NCI-H1436 (cell line): ENCODE measurements around the gene CD5L.

Experiments
- DNase-seq: peaks from one replicate; lab custom pipeline; 2025; lab: John Stamatoyannopoulos, UW

The CD5L gene

DNA sequence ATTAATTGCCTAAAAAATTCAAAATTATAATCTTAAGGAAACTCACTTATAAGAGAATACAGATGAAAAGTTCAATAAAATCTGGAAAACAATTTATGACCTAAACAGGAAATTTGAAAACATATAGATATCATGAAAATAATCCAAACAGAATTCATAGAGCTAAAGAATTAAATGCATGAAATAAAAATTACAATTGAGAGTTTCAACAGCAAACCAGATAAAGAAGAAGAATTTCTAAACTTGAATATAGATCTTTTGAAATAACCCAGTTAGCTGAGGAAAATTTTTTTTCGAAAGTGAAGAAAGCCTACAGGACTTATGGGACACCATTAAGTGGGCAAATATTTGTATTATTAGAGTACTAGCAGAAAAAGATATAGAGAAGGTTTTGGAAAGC is 28.3 kb downstream of the CD5L start:
- DNase-seq, result no peak

DNA sequence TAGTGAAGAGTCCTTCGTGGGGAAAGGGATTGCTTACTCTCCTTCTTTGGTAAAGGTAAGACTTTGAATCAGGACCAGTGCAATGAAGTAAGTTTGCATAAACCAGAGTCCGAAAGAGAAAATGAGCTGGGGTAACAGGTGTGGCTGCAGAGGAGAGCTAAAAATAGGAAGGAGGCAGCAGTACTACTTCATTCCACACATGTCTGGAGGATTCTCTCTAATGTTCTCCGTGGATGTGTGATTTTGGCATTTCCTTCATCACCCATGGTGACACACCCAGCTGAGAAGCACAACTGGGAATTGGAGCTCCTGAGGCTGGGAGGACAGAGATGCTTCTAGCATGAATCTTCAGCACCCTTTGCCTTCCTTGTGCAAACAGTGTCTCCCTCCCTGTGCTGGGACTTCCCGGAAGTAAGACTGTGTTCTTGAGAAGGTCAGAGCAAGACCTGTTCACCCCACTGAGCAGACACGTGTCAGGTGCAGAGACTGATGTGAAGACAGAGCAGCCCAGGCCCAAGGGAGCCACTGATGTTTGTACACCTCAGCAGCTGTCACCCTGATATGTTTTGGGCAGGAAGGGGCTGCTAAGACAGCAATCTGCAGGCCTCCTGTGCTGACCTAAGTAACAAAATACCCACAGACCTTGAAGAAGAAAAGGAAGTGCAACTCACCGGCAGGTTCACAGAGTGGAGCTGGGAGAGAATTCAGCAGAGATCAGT is 35.0 kb downstream of the CD5L start:
- DNase-seq, result no peak

DNA sequence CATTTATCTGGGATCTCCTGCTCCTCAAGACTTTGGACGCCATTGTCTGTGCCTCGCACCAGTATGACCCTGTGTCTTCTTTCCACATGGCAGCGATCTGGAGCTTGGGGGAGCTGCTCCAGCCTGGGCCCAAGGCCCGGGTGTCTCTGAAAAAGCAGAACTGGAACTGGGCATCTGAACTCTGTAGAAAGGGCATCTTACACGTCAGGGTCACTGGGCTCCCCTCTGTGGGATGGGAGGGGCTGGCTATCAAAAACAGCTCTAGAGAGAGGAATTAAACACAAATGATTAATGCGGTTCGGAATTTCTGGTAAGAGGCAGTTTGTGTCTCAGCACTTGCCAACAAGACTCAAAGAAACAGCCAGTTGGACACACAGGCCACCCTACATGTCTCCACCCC is 37.8 kb downstream of the CD5L start:
- DNase-seq, result no peak

DNA sequence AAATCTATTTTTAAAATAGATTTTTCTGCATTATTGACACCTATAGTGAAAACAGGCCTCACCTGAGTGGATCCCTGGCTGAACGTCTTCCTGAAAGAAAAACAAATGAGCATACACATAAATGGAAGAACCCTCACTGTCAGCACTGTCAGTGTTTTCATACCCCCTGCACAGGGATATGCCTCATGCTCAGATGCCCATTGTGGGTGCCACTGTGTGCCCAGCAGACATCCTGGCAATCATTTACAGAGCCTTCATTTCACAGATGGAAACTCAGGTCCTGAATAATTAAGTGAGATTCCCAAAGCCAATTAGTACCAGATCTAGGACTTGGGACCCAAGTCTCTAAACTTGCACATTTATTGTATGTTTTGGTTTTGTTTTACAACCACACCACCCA is 41.6 kb downstream of the CD5L start:
- no peak for DNase-seq

- no peak for DNase-seq
Observed at GRCh38 chr1:157798211-157798610, 43.4 kb downstream of the CD5L start.

DNA sequence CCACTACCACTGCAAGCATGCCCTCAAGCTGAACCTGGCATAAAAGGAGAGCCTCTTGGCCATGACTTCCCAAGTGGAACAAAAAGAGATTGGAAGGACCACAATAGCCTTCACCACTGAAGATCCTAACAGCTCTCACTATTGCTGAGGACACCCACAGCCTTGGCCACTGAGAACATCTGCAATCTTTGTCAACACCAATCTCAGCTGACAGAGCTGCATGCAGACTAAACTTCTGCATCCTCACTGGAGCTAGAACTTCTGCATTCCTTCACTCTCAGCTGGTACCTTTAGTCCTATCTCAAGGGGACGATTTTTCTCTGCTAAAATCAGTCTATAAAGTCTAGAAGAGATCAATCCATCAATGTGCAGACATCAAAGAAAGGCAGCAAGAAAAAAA is 56.4 kb downstream of the CD5L start:
- DNase-seq, result no peak

DNA sequence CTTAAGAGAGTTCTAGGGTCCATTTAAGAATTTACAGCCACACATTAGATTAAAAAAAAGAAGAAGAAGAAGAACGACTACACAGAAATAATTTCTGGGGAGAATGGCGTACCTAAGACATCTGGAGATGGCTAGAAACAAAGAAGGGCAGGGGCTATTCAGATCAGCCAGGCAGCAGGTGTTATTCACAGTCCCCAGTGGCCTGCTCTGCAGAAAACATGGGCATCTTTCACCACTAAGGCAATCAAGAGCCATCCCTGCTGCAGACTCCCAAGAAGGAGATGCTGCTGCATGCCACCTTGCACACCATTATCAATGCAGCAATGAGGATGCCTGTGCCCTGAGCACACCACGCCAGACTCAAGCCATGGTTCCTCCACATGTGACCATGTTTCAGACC is 56.8 kb downstream of the CD5L start:
- DNase-seq, result no peak

- no peak for DNase-seq
Observed at GRCh38 chr1:157782931-157783330, 58.7 kb downstream of the CD5L start.

- no peak for DNase-seq
Observed at GRCh38 chr1:157781048-157781447, 60.6 kb downstream of the CD5L start.
